Stimulated activated CD8-positive, alpha-beta memory T cell treated with anti-CD3 and anti-CD28 coated beads, Interleukin-4, amount 100 ng/mL, for 1 hour (primary cell): Measurements from ENCODE around the gene MCRS1.
"Not testable (repeated sequence)": the region's sequence is repeated elsewhere in the genome, so short reads cannot be mapped to it uniquely, and the experiment has no call there.

ENCODE experiments used
- DNase-seq, 2 donors: peaks; one replicate each; pipeline ENCODE4 v3.0.0-alpha.2; 2020; ENCODE audit warnings: low read depth in 2 of 2, low spot score in 1 of 2

The MCRS1 gene

GRCh38 chr12:49521389-49521788 lies 46.6 kb downstream of the MCRS1 start:
- DNase-seq = no peak

GRCh38 chr12:49519574-49519936 lies 48.4 kb downstream of the MCRS1 start:
- DNase-seq = no peak

- DNase-seq = no peak
These were observed 48.9 kb downstream of the MCRS1 start for GRCh38 chr12:49518914-49519573.

- no peak for DNase-seq
These were observed 52.7 kb downstream of the MCRS1 start for GRCh38 chr12:49515266-49515665.

- no peak for DNase-seq
These were observed 55.4 kb downstream of the MCRS1 start for GRCh38 chr12:49512546-49512945.

GRCh38 chr12:49511410-49511809 lies 56.5 kb downstream of the MCRS1 start:
- DNase-seq = no peak

- DNase-seq = not testable (repeated sequence)
These were observed 58.3 kb downstream of the MCRS1 start for GRCh38 chr12:49509681-49510080.
